ENCODE measurements around the gene YPEL5.

The YPEL5 gene

DNA sequence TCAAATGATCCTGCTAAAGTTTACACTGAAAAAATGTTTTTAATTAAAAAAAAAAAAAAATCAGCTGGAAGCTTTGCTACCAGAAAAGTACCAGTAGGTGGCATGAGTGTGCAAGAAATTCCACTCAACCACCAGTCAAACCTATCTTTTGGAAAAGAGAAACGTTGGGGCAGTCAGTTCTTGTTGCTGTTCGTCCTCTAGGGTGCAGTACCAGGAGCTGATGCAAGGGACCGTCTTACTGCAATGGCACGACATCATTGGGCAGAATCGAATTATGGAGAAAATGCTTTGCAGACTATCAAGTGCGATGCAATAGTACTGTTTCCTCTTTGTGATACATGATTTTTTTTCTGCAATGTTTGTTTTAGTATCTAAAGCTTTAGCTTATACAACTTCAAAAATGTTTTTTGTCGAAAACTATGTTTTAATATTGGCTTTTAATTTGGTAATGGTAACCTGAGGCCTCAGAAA is 18.3 kb downstream of the YPEL5 start:
- DNase-seq (ENCODE audit: low read depth in 2 of 2), result peak; percentile 36 to 46

DNA sequence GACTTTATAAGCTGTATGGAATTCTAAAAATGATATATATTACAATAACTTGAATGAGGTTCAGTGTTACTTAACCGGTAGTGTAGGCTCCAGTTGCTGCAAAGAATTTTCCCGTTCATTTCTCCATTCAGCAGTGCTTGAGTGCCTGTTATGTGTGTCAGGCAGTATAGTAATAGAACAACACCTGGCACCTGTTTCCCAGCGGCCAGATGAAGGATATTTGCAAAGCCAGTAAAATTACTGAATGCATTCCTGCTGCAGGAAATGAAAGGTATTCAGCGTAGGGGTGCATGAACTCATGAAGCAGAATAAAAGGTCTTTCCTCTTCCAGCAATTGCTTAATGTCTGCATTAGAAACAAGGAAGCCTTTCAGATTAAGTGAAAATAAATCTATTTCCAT is 18.8 kb downstream of the YPEL5 start:
- DNase-seq (ENCODE audit: low read depth in 2 of 2), result no peak

DNA sequence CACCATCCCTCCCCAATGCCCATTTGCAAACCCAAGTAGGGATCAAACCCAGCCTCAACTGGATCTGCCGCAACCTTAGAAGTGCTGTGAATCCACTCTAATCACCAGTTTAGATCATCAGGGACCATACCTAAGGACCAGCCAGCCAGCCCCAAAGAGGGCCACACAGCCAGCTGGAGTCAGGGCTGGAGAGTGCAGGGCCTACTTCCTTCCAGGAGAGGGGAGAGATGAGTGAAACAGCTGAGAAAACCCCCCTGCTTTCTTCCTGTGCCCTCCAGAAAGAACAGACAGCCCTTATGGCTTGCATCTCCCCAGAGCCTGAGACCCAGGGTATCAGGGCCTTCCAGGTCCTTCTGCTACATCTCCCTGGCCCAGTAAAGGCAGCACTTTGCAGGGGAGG is 25.8 kb downstream of the YPEL5 start:
- no peak for DNase-seq (ENCODE audit: low read depth in 2 of 2)

- DNase-seq (ENCODE audit: low read depth in 2 of 2), result no peak
Measured at GRCh38 chr2:30177440-30177839, 30.6 kb downstream of the YPEL5 start.

- no peak for DNase-seq (ENCODE audit: low read depth in 2 of 2)
Measured at GRCh38 chr2:30177956-30178355, 31.1 kb downstream of the YPEL5 start.

DNA sequence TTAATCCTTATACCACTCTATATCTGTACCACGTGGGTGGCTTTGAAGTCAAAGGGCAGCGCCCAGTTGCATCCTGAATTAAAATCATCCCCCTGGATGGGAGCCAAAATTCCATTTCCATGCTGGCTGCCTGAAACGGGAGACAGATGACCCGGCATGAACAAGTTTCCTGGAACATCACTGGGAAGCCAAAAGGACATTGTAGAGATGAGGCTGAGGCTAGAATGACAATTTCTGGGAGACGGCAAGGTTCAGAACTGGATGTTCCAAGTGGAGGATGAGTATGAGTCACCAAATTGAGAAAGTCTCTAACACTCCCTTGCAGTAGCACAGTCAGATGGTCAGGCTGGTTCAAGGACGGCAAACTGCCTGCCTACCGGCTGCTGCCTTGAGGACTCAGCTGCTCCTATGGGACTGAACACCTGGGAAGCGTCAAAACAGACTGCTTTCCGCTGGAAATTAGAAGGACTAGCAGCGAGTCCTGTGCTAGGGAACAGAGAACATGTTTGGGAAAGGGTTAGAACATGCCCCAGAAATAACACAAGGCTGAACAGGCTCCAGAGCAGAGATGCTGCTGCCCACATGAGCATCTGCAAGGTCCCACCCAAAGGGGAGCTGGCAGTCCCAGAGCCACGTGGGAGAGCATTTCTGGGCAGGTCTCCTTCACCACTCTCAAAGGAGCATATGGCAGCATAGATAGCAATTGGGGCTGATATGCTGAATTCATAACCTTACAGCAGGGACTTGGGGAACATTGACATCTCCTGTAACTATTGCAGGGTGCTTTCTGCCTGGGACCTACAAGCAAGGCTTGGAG is 32.0 kb downstream of the YPEL5 start:
- DNase-seq (ENCODE audit: low read depth in 2 of 2), result no peak

DNA sequence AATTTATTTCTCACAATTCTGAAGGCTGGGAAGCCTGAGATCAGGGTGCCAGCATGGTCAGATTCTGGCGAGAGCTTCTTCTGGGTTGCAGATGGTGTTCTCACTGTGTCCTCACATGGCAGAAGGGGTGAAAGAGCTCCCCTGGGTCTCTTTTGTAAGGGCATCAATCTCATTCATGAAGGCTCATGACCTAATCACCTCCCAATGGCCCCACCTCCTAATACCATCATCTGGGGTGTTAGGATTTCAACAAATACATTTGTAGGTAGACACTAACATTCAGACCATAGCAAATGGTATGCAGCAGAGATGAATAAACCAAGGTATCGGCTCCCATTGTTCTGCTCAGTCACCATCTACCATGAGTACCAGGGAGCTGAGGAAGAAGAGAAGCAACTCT is 32.7 kb downstream of the YPEL5 start:
- no peak for DNase-seq (ENCODE audit: low read depth in 2 of 2)

DNA sequence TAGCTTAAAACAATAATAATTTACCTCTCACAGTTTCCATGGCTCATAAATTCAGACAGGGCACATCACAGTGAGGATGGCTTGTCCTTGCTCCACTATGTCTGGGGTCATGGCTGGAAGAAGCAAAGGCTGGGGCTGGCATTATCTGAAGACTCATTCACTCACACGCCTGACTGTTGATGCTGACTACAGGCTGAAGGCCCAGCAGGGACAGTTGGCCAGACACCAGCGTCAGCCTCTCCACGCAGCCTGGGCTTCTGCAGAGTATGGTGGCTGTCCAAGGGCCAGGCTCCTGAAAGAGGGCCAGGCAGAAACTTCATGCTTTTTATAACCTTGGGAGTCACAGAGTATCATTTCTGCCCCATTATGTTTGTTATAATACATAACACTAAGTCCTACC is 33.4 kb downstream of the YPEL5 start:
- DNase-seq (ENCODE audit: low read depth in 2 of 2), result no peak

GRCh38 chr2:30181176-30181575 is 34.4 kb downstream of the YPEL5 start:
- no peak for DNase-seq (ENCODE audit: low read depth in 2 of 2)

DNA sequence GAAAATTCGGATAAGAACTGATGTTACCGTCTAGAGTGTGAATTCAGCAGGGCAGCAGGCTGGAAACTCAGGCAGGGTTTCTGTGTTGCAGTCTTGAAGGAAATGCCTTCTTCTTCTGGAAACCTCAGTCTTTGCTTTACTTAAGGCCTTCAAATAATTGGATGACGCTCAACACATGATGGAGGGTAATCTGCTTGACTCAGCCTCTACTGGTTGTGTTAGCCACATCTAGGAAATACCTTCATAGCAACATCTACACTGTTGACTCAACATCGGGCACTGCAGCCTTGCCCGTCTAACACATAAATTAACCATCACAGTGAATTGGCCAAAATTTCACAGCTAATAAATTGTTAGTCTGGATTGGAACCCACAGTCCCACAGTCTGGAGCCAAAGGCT is 37.2 kb downstream of the YPEL5 start:
- DNase-seq (ENCODE audit: low read depth in 2 of 2), result no peak

DNA sequence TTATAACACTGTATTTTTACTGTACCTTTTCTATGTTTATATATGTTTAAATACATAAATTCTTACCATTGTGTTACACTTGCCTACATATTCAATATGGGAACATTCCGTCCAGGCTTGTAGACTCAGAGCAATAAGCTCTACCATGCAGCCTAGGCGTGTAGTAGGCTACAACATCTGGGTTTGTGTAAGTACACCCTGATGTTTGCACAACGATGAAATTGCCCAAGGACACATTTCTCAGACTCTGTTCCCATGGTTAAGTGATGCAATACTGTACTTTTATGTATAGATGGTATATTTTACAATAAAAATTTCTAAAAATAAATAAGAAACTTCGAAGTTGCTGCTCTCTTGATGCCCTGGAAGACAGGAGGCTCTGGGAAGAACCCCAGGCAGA is 38.4 kb downstream of the YPEL5 start:
- no peak for DNase-seq (ENCODE audit: low read depth in 2 of 2)

- DNase-seq (ENCODE audit: low read depth in 2 of 2), result no peak
Measured at GRCh38 chr2:30188292-30188691, 41.5 kb downstream of the YPEL5 start.

DNA sequence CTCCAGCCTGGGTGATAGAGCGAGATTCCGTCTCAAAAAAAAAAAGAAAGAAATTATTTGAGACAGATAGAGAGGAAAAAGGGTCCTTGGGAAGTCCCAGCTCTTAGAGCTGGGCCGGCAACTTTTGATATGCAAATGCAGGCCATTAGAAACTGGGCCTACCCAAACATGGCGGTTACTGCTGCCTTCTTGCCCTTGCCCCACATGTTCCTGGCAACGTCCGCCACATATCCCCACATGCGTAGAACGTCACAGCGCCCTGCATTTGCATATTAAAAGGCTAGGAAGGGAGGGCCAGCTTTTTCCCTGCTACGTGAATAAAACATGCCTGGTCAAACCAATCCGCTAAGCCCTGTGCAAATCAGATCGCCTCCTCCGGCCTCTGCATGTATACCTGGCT is 43.8 kb downstream of the YPEL5 start:
- no peak for DNase-seq (ENCODE audit: low read depth in 2 of 2)

- DNase-seq (ENCODE audit: low read depth in 2 of 2), result no peak
Measured at GRCh38 chr2:30191107-30191506, 44.3 kb downstream of the YPEL5 start.

GRCh38 chr2:30191819-30192271 is 45.0 kb downstream of the YPEL5 start:
- DNase-seq (ENCODE audit: low read depth in 2 of 2), result no peak

- DNase-seq (ENCODE audit: low read depth in 2 of 2), result no peak
Measured at GRCh38 chr2:30192314-30192713, 45.5 kb downstream of the YPEL5 start.

GRCh38 chr2:30193104-30193681 is 46.4 kb downstream of the YPEL5 start:
- DNase-seq (ENCODE audit: low read depth in 2 of 2), result no peak

DNA sequence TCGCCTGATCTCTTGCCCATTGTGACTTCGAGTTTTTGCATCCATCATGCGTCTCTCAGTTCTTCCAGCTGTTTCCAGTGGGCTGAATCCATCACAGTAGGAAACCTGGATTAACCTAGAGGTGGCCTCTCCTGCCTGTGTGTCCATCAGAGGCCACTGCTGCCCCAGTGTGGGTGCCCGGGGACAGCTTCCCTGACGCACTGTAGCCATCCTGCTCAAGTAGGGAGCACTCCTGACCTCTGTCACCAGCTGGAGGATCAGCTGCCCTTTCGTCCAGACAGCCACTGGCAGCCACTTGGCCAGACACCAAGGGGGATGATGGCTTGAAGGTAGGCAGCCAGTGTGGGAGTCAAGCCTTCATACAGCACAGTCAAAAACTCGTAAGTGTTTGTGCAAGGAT is 47.6 kb downstream of the YPEL5 start:
- DNase-seq (ENCODE audit: low read depth in 2 of 2), result no peak

GRCh38 chr2:30195016-30195415 is 48.2 kb downstream of the YPEL5 start:
- DNase-seq (ENCODE audit: low read depth in 2 of 2), result no peak

DNA sequence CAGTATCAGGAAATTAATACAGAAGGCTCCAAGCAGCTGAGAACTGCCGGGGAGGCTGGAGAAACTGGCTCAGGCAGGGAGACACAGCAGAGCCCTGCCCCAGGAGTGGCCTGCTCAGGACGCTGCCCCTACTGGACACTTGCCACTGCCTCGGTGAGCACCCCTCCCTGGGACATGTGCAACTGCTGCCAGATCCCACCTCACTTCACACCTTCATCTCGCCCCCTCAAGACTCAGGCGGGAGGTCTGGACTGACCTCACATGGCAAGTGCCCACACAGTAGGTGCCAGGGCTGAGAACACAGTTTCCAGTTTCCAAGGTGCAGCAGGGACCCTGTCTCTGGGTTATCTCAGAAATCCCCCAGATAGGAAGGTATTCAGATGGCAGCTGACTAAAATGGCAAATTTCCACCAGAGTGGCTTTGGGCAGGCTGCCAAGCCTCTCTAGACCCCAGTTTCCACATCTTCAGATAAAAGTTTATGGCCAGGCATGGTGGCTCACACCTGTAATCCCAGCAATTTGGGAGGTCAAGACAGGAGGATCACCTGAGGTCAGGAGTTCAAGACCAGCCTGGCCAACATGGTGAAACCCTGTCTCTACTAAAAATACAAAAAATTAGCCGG is 50.9 kb downstream of the YPEL5 start:
- no peak for DNase-seq (ENCODE audit: low read depth in 2 of 2)

DNA sequence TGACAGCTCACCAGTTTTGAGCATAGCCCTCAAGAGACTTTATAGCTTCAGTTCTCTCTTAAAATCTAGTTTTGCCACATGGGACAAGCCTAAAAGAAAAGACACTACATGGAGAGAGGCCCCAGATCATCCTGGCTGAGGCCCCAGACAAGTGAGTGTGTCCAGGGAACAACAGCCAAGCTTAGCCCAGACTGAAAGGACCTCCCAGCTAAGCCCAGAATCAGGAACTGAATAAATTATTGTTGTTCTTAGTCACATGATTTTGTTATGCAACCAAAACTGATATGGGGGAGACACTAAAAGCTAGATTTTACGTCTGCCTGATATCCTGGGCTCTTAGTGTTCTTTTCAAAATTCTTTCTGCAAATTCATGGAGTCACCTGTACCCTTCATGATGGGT is 55.2 kb downstream of the YPEL5 start:
- DNase-seq (ENCODE audit: low read depth in 2 of 2), result no peak

GRCh38 chr2:30203156-30203555 is 56.3 kb downstream of the YPEL5 start:
- DNase-seq (ENCODE audit: low read depth in 2 of 2), result no peak

DNA sequence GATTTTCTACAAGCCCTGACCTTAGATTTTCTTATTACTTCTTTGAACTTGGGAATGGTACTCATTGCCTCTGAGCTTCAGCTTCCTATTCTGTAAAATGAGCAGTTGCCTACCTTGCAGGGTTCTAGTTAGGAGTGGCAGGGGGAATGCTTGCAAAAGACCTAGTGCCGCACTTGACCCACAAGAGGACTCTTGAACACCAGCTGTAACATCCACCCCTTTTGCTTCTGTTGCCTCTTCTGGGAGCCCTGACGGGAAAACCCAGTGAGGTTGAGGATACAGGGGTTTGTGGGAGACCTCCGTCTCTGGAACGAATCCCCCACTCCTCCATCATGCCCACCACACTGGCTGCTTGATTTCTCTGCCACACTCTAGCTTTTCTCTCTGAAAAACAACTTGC is 57.5 kb downstream of the YPEL5 start:
- no peak for DNase-seq (ENCODE audit: low read depth in 2 of 2)
